ENCODE results near the gene ZCCHC24.

DNA sequence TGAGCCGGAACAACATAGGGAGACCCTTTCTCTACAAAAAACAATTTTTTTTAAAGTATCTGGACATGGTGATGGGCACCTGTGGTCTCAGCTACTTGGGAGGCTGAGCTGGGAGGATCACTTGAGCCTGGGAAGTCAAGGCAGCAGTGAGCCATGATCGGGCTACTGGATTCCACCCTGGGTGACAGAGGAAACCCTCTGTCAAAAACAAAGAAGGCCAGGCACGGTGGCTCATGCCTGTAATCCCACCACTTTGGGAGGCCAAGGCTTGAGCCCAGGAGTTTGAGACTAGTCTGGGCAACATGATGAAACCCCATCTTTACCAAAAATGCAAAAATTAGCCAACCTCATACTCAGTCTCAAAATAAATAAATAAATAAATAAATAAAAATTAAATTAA lies 19.9 kb upstream of the ZCCHC24 start:
- no peak for TF ChIP-seq POLR2A (IDR thresholded peaks at IDR 0.05; ENCODE audit: low read depth, low read length)
- no peak for TF ChIP-seq POLR2AphosphoS5 (IDR thresholded peaks at IDR 0.05; ENCODE audit: low read depth, low read length)
- no peak for TF ChIP-seq TAF1 (IDR thresholded peaks at IDR 0.05; ENCODE audit: borderline replicate concordance, low read depth, low read length)
